Stimulated activated CD4-positive, alpha-beta T cell treated with anti-CD3 and anti-CD28 coated beads, Interleukin-2, amount 100 ng/mL, for 4 hours (primary cell): ENCODE results near the gene DNAJC22.
"Not testable (repeated sequence)": the region's sequence is repeated elsewhere in the genome, so short reads cannot be mapped to it uniquely, and the experiment has no call there.

ENCODE experiments used
- DNase-seq: peaks from one replicate; pipeline ENCODE4 v3.0.0-alpha.2; 2020; ENCODE audit warnings: low read depth

The DNAJC22 gene

GRCh38 chr12:49346659-49347310, at the start of gene DNAJC22:
Gene DNAJC22 (plus strand): TSS chr12:49346888. CDS start chr12:49348873, 1,985 bp downstream.
- no peak for DNase-seq

GRCh38 chr12:49297695-49298060, 49.0 kb upstream of the DNAJC22 start:
- DNase-seq: no peak

- no peak for DNase-seq
These were observed 48.5 kb upstream of the DNAJC22 start for GRCh38 chr12:49298160-49298559.

GRCh38 chr12:49301760-49302159, 44.9 kb upstream of the DNAJC22 start:
- DNase-seq: no peak

GRCh38 chr12:49304161-49304560, 42.5 kb upstream of the DNAJC22 start:
- DNase-seq: no peak

GRCh38 chr12:49305762-49306510, 40.8 kb upstream of the DNAJC22 start:
- no peak for DNase-seq

GRCh38 chr12:49309386-49309785, 37.3 kb upstream of the DNAJC22 start:
- no peak for DNase-seq

- DNase-seq: not testable (repeated sequence)
These were observed 36.2 kb upstream of the DNAJC22 start for GRCh38 chr12:49310451-49311000.

GRCh38 chr12:49314811-49315210, 31.9 kb upstream of the DNAJC22 start:
- no peak for DNase-seq

- DNase-seq: not testable (repeated sequence)
These were observed 29.6 kb upstream of the DNAJC22 start for GRCh38 chr12:49317118-49317517.

GRCh38 chr12:49320411-49321103, 26.1 kb upstream of the DNAJC22 start:
- DNase-seq: not testable (repeated sequence)

- no peak for DNase-seq
These were observed 24.4 kb upstream of the DNAJC22 start for GRCh38 chr12:49322367-49322707.

GRCh38 chr12:49322708-49323523, 23.8 kb upstream of the DNAJC22 start, which contains the start of gene TROAP:
Gene TROAP (plus strand): TSS chr12:49323255. CDS start chr12:49323609, 354 bp downstream.
- peak; percentile 94 for DNase-seq

- DNase-seq: no peak
These were observed 23.1 kb upstream of the DNAJC22 start for GRCh38 chr12:49323524-49324097.

GRCh38 chr12:49325606-49326005, 21.1 kb upstream of the DNAJC22 start:
- DNase-seq: no peak

- DNase-seq: no peak
These were observed 19.3 kb upstream of the DNAJC22 start for GRCh38 chr12:49327368-49327767.

- no peak for DNase-seq
These were observed 18.8 kb upstream of the DNAJC22 start for GRCh38 chr12:49327887-49328286.

GRCh38 chr12:49328816-49329215, 17.9 kb upstream of the DNAJC22 start:
- DNase-seq: no peak

- DNase-seq: no peak
These were observed 16.6 kb upstream of the DNAJC22 start for GRCh38 chr12:49330032-49330619.

- DNase-seq: no peak
These were observed 15.9 kb upstream of the DNAJC22 start for GRCh38 chr12:49330631-49331379.
